IPS-11a (cell line): ENCODE results near the gene ANKRD34B.
"Not testable (repeated sequence)": the region's sequence is repeated elsewhere in the genome, so short reads cannot be mapped to it uniquely, and the experiment has no call there.

Source experiments
- H3K4me3 ChIP-seq: one replicate; pipeline ENCODE4 v1.5.1; 2013; ENCODE audit warnings: low read depth, low read length, control low read depth

Gene ANKRD34B

GRCh38 chr5:80569961-80570786, at the start of gene ANKRD34B:
ANKRD34B (minus strand) TSS chr5:80570280; CDS start chr5:80560019, 10,261 bp downstream.
- H3K4me3 ChIP-seq = peak within 1 kb of the TSS; percentile 53

- H3K4me3 ChIP-seq = no peak overlapping the region
Observed at GRCh38 chr5:80619086-80619485, 49.0 kb upstream of the ANKRD34B start.

GRCh38 chr5:80618438-80618837, 48.4 kb upstream of the ANKRD34B start:
- H3K4me3 ChIP-seq = no peak overlapping the region

DNA sequence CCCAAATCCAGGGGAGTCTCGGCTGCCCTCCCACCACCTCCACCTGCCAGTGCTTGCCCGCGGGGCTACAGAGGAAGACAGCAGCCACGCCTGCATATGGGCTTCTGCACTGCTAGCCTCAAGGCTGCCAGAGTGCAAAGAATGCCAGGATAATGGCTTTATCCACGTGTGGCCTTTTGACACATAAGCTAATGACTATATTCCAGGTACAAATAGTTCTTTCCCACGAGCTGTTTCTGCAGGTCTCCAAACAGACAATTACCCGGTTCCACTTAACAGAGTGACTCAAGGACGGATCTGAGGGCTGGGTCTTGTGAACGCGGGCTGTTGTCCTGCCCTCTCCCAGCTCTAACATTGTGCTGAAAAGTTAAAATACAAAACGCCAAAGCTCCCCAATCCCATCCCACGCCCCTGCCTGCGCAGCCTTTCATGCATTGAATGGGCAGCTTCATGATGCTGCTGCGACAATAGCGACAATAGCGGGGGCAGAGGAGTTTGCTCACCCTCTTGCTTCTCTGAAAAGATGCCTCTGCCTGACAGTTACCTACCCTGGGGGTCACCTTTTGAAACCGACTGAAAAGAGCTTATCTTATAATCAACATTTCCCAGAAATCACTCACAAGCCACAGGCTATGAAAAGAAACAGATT, 45.3 kb upstream of the ANKRD34B start:
- no peak overlapping the region for H3K4me3 ChIP-seq

DNA sequence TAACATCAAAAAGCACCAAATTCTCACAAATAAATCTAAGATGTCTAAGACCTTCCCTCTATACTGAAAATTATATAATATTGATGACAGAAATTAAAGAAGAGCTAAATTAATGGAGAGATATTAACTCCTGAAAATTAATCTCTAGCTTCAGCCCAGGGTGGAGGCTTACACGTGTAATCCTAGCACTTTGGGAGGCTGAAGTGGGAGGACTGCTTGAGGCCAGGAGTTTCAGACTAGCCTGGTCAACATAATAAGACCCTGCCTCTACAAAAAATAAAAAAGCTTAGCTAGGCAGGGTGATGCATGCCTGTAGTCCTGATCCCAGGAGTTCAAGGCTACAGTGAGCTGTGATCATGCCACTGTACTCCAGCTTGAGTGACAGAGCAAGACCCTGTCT, 39.6 kb upstream of the ANKRD34B start:
- H3K4me3 ChIP-seq = no peak overlapping the region

GRCh38 chr5:80608731-80609130, 38.7 kb upstream of the ANKRD34B start:
- H3K4me3 ChIP-seq = no peak overlapping the region

DNA sequence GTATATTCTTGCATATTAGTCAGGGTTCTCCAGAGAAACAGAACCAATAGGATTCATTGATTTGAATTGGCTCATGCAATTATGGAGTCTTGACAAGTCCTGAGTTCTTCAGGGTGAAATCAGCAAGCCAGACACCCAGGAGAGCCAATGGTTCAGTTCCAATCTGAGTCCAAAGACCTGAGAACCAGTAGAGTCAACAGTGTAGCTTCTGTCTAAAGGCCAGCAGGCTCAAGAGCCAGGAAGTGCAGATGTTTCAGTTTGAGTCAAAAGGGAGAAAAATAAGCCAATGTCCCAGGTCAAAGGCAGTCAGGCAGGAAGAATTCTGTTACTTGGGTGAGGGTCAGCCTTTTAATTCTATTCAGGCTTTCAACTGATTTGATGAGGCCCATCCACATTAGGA, 37.8 kb upstream of the ANKRD34B start:
- no peak overlapping the region for H3K4me3 ChIP-seq

- no peak overlapping the region for H3K4me3 ChIP-seq
Observed at GRCh38 chr5:80607343-80607742, 37.3 kb upstream of the ANKRD34B start.

GRCh38 chr5:80600943-80601693, 31.0 kb upstream of the ANKRD34B start:
- H3K4me3 ChIP-seq = no peak overlapping the region

DNA sequence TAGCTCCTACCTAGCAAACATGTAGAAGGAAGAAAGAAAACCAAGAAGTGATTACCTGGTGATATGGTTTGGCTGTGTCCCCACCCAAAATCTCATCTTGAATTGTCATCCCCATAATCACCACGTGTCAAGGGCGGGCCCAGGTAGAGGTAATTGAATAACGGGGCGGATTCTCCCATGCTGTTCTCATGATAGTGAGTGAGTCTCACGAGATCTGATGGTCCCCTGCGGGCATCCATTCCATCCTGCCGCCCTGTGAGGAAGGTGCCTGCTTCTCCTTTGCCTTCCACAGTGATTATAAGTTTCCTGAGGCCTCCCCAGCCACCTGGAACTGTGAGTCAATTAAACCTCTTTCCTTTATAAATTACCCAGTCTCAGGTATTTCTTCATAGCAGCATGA, 27.4 kb upstream of the ANKRD34B start:
- no peak overlapping the region for H3K4me3 ChIP-seq

DNA sequence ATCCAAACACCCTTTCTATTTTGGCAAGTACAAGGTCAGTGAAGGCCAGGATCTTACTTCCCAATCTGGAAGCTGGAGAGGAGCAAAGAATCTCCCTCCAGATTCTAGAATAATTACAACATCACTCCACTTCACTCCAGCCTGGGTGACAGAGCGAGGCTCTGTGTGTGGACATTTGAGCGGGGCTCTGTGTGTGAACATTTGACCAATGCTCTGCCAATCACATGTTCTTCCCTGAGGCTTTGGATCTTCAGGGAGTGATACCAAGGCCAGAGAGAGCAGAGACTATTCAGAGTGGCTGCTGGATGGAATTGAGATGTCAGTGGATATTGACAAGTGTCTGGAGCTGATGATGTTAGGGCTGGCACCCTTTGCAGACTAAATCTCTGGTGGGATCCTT, 24.7 kb upstream of the ANKRD34B start:
- no peak overlapping the region for H3K4me3 ChIP-seq

DNA sequence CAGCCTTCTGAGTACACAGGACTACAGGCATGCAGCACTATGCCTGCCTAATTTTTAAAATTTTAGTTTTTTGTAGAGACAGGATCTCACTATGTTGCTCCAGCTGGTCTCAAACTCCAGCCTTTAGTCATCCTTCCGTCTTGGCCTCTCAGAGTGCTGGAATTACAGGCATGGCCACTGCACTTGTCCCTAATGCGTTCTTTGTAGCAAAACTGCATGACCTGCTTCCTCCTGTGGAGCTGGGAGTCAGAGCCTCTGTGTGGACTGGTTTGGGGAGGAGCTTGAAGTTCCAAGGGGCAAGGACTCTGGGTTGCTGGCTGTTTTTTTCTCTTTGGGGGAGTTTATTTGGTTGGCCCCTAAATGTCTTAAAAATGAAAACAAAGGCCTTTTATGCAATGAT, 22.7 kb upstream of the ANKRD34B start:
- H3K4me3 ChIP-seq = no peak overlapping the region

DNA sequence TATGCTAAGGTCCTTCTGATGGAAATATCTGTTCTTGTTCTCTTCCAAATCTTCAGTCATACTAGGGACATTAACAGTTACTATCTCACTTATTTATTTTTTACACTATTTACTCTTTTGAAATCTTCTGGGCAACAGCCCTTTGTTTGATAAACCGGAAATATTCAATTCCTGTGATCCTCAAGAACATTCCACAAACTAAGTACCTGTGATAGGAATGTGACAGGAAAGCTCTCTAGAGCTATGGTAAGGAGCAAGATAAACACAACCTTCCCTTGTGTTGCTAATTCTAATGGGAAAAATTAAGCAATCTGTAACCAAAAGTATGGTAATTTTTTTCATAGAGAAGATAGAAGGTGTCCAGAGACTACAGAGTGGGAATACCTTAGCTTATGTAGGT, 22.0 kb upstream of the ANKRD34B start:
- H3K4me3 ChIP-seq = no peak overlapping the region

GRCh38 chr5:80591352-80591751, 21.3 kb upstream of the ANKRD34B start:
- no peak overlapping the region for H3K4me3 ChIP-seq

DNA sequence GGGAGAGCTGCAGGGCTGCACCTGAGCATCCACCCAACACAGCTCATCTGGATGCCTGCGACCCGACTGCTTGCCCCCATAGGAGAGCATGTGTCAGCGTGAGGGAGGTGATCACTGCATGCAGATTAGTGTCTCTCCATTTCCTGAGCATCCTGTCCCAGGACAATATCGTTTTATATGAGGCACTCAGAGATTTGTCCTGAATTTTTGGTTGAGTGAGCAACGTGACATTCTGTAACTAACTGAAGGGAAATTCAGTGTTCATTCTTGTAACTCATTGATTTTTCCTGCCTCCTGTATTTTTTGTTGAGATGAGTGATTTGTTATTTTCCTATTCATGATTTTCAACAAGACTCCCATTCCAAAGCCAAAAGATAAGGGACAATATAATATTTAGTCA, 20.7 kb upstream of the ANKRD34B start:
- no peak overlapping the region for H3K4me3 ChIP-seq

- H3K4me3 ChIP-seq = no peak overlapping the region
Observed at GRCh38 chr5:80588858-80589540, 18.9 kb upstream of the ANKRD34B start.

DNA sequence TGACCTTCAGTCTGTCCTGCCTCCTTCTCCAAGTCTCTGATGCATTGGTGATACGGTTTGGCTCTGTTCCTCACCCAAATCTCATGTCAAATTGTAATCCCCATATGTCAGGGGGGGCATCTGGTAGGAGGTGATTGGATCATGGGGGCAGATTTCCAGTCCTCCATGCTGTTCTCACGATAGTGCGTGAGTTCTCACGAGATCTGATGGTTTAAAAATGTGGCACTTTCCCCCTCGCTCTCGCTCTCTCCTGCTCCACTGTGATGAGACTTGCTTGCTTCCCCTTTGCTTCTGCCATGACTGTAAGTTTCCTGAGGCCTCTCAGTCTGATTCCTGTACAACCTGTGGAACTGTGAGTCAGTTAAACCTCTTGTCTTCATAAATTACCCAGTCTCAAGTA, 14.7 kb upstream of the ANKRD34B start:
- no peak overlapping the region for H3K4me3 ChIP-seq

- not testable (repeated sequence) for H3K4me3 ChIP-seq
Observed at GRCh38 chr5:80580291-80580690, 10.2 kb upstream of the ANKRD34B start.

DNA sequence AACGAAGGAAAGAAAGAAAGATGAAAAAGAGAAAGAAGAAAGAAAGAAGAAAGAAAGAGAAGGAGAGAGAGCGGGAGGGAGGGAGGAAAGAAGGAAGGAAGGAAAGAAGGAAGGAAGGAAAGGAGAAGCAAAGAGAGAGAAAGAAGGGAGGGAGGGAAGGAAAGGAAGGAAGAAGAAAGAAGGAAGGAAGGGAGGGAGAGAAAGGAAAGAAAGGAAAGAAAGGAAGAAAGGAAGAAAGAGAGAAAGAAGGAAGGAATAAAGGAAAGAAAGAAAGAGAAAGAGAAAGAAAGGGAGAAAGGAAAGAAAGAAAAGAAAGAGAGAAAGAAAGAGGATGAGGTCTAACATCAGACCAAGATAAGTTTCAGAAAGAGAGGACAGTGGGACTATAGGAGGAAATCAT, 9.0 kb upstream of the ANKRD34B start:
- no peak overlapping the region for H3K4me3 ChIP-seq

- no peak overlapping the region for H3K4me3 ChIP-seq
Observed at GRCh38 chr5:80577707-80578106, 7.6 kb upstream of the ANKRD34B start.

GRCh38 chr5:80576383-80576782, 6.3 kb upstream of the ANKRD34B start:
- H3K4me3 ChIP-seq = no peak overlapping the region
